GM18526 (cell line): ENCODE results near the gene SORCS2.

ENCODE experiments used
- POLR2A ChIP-seq: IDR thresholded peaks from 3 replicates; pipeline ENCODE4 v1.6.1; 2011; ENCODE audit not compliant: insufficient read length; ENCODE audit errors: extremely low read depth

Gene SORCS2

GRCh38 chr4:7686070-7686870 lies 493.9 kb downstream of the SORCS2 start:
- no peak for TF ChIP-seq POLR2A

DNA sequence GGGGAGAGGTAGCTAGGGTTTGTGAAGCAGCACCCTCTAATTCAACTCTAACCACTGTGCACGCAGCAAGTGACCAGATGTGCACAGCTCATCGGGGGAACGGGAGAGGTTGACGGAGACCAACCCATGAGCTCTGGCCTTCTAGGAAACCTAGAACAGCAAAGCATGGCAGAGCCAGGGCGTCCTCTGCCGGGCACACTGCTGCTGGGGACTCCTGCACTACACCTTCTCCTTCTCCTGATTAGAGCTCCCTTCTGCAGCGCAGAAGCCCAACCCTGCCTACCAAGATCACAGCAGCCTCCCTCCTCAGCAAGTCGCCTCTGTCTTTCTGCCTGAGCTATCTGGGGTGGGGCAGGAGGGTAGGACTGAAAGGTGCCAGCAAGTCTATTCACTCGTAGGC lies 494.7 kb downstream of the SORCS2 start:
- no peak for TF ChIP-seq POLR2A

DNA sequence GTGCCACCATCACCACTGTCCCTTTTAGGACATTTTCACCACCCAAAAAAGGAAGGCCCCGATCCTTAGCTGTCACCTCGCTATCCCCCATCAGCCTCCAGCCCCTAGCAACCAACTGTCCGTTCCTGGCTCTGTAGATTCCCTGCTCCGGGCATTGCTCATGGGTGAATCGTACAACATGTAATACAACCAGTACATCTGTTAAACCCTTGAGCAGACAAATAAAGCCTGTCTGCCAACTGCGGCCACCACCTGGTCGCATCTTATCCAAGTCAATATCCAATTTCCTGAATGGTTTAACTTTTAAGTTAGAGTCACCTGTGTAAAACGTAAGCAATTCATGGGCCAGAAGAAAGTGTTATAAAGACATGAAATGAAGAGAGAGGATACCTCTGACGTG lies 495.5 kb downstream of the SORCS2 start:
- TF ChIP-seq POLR2A = no peak

DNA sequence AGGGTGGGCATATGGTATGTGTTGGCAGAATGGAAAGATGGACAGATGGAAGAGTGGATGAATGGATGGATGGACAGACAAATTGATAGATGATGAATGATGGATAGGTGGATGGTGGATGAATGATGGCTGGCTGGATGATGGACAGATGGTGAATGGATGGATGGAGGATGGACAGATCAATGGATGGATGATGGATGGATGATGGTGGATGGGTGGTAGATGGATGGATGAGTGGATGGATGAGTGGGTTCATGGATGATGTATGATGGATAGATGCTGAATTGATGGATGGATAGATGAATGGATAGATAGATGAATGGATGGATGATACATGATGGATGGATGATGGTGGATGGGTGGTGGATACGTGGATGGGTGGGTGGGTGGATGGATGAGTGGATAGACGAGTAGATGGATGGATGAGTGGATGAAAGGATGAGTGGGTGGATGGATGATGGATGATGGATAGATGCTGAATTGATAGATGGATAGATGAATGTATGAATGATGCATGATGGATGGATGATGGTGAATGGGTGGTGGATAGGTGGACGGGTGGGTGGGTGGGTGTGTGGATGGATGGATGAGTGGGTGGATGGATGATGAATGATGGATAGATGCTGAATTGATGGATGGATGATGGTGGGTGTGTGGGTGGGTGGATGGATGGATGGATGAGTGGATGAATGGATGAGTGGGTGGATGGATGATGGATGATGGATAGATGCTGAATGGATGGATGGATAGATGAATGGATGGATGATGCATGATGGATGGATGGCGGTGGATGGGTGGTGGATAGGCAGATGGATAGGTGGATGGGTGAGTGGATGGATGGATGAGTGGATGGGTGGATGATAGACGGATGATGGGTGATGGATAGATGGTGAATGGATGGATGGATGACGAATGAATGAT lies 497.7 kb downstream of the SORCS2 start:
- no peak for TF ChIP-seq POLR2A

DNA sequence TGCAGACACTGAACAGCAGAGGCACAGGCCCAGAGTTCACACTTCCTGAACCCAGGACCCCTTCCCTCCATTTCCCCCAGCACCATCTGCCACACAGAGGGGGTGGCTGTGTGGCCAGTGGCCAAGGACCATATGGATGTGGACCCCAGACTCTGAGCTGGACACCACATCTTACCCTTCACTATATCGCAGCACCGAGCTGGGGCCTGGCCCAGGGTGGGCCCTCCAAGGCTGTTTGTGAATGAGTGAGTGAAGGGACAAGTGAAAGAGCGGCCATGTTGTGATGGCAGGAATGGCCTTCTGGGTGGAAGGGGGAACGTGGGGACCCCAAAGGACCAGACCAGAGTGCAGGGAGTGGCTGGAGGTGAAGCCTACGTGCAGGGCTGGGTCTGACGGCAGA lies 498.7 kb downstream of the SORCS2 start:
- TF ChIP-seq POLR2A = no peak

DNA sequence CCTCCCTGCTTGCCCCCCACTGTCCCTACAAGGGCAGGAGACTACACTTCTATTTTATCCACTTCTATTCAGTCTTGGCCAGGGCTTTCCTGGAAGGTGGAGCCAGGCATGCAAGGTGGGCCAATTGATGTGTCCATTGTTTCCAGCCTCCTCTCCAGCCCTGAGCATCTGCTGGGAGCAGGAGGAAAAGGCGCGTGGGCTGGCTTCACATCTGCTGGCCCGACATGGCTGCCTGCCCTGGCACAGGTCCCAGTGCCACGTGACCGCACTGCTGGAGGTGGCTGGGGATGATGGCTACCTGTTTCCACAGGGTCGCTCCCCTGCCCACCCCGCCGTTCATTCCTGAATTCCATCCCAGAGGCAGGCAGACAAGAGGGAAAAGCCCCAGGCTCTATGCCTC lies 499.6 kb downstream of the SORCS2 start:
- TF ChIP-seq POLR2A = no peak

- no peak for TF ChIP-seq POLR2A
Measured at GRCh38 chr4:7692451-7693236, 500.3 kb downstream of the SORCS2 start.

- no peak for TF ChIP-seq POLR2A
Measured at GRCh38 chr4:7693237-7693608, 500.9 kb downstream of the SORCS2 start.

- TF ChIP-seq POLR2A = no peak
Measured at GRCh38 chr4:7693711-7694110, 501.4 kb downstream of the SORCS2 start.

DNA sequence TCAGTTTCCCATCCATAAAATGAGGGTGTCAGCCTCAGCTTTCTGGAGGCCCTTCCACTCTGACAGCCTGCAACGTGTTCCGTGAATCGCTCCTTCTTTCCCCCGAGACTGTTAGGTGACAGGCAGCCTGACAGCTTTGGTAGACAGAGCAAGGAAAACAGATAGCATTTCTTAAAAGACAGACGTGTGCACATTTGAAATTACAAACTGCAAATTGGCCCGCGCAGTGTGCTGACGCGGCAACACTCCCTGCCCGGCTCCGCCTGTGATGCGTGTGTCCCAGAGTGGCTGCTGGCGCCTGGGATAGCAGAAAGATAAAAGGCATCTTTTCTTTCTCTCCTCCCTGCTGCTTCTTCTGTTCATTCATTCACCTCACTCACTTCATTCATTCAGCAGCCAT lies 502.0 kb downstream of the SORCS2 start:
- no peak for TF ChIP-seq POLR2A

DNA sequence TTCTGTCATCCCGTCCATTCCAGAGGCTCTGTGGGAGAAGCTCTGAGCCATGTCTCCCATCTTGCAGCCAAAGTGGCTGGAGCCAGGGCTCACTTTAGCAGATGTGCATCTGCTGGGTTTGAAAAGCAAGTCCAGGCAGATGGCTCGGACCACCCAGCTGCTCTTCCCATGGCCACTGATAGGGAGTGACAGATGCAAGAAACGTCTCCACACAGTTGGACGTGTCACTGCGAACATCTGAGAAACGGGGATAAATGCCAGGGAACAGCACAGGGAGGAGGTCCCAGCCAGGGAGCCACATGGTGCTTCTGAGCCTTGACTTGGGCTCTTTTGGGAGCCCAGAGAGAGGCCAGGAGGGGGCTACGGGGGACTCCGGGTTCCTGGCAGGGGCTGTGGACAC lies 505.0 kb downstream of the SORCS2 start:
- TF ChIP-seq POLR2A = no peak

DNA sequence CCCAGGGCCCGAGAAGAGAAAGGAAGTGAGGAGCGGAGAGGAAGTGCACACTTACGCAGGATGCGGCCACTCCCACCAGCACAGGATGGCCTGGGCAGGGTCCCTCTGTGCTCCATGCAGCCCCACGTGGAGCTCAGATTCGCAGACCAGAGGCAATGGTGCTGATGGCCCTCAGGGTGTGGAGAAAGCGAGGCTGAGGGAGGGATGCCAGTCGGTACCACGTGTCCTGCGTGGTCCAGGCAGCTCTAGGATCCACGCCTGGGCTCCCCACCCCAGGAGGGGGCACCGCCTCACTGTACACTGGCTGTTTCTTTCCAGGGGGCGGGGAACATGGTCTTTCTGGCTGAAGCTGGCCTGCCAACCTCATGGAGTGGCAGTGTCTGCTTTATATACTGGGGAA lies 505.5 kb downstream of the SORCS2 start:
- no peak for TF ChIP-seq POLR2A

DNA sequence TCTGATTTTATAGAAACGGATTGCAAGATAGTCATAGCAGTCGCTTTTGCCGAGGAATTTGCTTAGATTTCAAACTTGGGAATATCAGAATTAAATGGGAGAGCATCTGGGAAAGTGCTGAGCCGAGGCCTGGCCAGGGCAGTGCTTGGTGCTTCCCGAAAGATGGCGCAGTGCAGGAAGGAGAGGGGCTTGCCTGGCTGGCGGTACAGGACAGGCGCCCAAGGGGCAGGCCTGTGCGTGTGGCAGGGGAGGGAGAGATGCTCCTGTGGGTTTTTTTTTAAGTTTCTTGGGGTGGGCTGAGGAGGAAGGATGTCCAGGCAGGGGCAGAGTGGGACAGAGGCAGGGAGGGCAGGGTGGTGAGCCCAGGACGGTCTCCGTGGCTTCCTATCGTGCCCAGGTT lies 506.2 kb downstream of the SORCS2 start:
- TF ChIP-seq POLR2A = no peak

GRCh38 chr4:7699031-7699430 lies 506.7 kb downstream of the SORCS2 start:
- no peak for TF ChIP-seq POLR2A

- TF ChIP-seq POLR2A = no peak
Measured at GRCh38 chr4:7699825-7700224, 507.5 kb downstream of the SORCS2 start.
